RWPE2 (cell line): ENCODE data around the gene CA9.

Experiments used
- ATAC-seq: fragments of 200-7000 bp; cut with Tn5 transposase; 3 replicates; pipeline ENCODE4 v1.9.1; 2021; ENCODE audit warnings: low read depth
- DNase-seq: peaks from one replicate; pipeline ENCODE4 v3.0.0-alpha.2; 2020; ENCODE audit warnings: low spot score
- H3K27ac ChIP-seq: fragments of 450-650 bp; 2 replicates; pipeline ENCODE4 v1.5.1; 2017; ENCODE audit warnings: mild to moderate bottlenecking; ENCODE audit not compliant: poor library complexity, severe bottlenecking
- H3K27me3 ChIP-seq: fragments of 250-450 bp; sonication (Bioruptor Pico); 2 replicates; pipeline ENCODE4 v1.5.1; 2021; ENCODE audit warnings: mild to moderate bottlenecking, moderate library complexity; ENCODE audit not compliant: insufficient read depth, poor library complexity, severe bottlenecking
- H3K36me3 ChIP-seq: fragments of 250-450 bp; sonication (Bioruptor Pico); 2 replicates; pipeline ENCODE4 v1.5.1; 2020; ENCODE audit warnings: low read depth, mild to moderate bottlenecking, moderate library complexity
- H3K4me1 ChIP-seq: fragments of 250-450 bp; sonication (Bioruptor Pico); 2 replicates; pipeline ENCODE4 v1.5.1; 2021; ENCODE audit warnings: mild to moderate bottlenecking, moderate library complexity; ENCODE audit not compliant: insufficient read depth, poor library complexity, severe bottlenecking
- H3K4me3 ChIP-seq: fragments of 250-450 bp; sonication (Bioruptor Pico); 2 replicates; pipeline ENCODE4 v1.5.1; 2021; ENCODE audit warnings: mild to moderate bottlenecking, moderate library complexity; ENCODE audit not compliant: severe bottlenecking
- H3K9me3 ChIP-seq: fragments of 250-450 bp; sonication (Bioruptor Pico); 2 replicates; pipeline ENCODE4 v1.5.1; 2021; ENCODE audit warnings: mild to moderate bottlenecking, moderate library complexity; ENCODE audit not compliant: severe bottlenecking
- CTCF ChIP-seq: fragments of 450-650 bp; IDR thresholded peaks from one replicate; pipeline ENCODE4 v1.5.1; 2017; ENCODE audit warnings: mild to moderate bottlenecking, moderate library complexity; ENCODE audit not compliant: poor library complexity, severe bottlenecking

The CA9 gene

DNA sequence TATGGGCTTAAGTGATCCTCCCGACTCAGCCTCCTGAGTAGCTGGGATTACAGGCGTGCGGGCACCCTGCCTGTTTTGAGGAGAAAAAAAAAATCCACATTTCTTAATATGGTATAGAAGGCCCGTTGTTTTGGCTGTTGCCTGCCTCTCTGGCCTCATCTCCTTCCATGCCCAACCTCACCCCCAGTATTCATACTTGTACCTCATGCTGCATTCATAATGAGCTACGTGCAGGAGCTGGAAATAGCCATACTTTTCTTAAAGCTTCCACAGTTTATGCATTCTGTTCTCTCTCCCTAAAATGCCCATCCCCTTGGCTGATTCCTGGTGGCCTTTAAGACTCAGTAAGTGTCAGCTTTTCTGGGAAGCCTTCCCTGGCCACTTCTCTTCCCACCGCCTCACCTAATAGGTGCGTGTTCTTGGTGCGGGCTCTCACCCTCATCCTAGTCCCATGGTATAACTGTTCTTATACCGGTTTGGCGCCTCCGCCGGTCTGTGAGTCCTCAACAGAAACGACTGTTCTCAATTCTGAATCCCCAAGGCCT lies 18.1 kb downstream of the CA9 start:
- DNase-seq (no peak), ATAC-seq (no peak)
- Histone ChIP-seq H3K36me3 (peaks cover 30% of the 10 kb centered on the region), H3K4me3 (no peak overlapping the region), H3K27ac (peak overlapping the region; percentile 92), H3K4me1 (peaks cover 14% of the 10 kb centered on the region), H3K27me3 (no peaks in the 10 kb centered on the region), H3K9me3 (no peaks in the 10 kb centered on the region)
- TF ChIP-seq CTCF = no peak

DNA sequence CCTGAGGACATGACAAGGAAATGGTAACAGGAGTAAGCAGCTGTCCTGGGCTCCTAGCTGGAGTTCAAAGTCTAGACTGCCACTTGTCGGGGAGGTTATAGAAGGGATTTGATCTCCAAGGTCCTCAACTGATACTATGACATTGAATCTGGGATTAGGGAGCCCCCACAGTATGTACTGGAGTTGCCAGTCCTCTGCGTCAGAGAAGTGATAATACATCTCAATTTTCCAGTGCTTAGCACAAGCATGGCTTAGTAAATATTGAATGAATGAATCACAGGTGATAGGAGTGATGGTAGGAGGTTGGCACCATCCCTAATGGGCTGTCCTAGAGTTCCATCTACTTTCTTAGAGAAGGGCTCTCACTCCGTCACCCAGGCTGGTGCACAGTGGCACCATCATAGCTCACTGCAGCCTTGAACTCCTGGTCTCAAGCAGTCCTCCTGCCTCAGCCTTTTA lies 22.2 kb downstream of the CA9 start:
- Histone ChIP-seq H3K36me3 (peaks cover 54% of the 10 kb centered on the region), H3K27ac (no peak overlapping the region), H3K27me3 (no peaks in the 10 kb centered on the region), H3K4me3 (no peak overlapping the region), H3K9me3 (no peaks in the 10 kb centered on the region), H3K4me1 (peaks cover 3% of the 10 kb centered on the region)
- DNase-seq (no peak), ATAC-seq (no peak)
- TF ChIP-seq CTCF = no peak

DNA sequence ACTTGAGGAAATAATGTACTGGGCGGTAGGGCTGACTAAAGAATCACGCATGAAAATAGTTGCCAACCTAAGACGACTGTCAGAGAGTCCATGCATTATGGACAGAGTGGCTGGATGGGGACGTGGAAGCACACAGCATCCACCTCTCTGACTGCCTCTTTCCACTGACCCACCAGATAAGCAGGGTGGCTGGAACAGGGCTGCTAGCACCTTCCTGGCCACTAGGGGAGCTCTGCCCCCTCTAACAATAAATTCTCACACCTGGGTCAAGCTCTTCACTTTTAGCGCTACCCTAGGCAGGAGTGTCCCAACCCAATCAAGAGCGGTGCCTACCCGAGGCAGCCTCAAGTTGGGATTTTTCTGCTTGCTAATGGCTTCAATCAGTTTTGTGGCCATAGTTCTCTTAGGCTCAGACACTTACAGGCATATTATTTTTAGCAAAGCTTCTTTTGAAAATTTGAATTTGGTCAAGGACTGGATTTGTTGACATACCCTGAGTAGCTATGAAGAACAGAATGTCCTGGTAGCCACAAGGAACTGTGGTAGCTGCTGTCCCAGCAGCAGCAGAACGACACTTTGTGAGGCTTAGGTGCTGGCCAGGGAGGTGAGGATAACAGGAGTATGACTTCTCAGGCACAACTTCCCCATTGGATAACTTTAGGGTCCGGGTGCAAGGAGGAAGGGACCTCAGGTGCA lies 22.9 kb downstream of the CA9 start:
- H3K36me3 ChIP-seq = peaks cover 61% of the 10 kb centered on the region
- H3K27ac ChIP-seq = no peak overlapping the region
- no peaks in the 10 kb centered on the region for H3K9me3 ChIP-seq
- no peaks in the 10 kb centered on the region for H3K27me3 ChIP-seq
- H3K4me1 ChIP-seq = no peaks in the 10 kb centered on the region
- TF ChIP-seq CTCF = peak; percentile 93
- peak; percentile 83 for ATAC-seq
- no peak overlapping the region for H3K4me3 ChIP-seq
- no peak for DNase-seq

- Histone ChIP-seq H3K27ac (no peak overlapping the region), H3K4me1 (no peaks in the 10 kb centered on the region), H3K36me3 (peaks cover 69% of the 10 kb centered on the region)
Observed at GRCh38 chr9:35697486-35697885, 23.8 kb downstream of the CA9 start.

More at GRCh38 chr9:35697486-35697885, 23.8 kb downstream of the CA9 start:
- no peak for TF ChIP-seq CTCF
- H3K27me3 ChIP-seq = no peaks in the 10 kb centered on the region
- no peak for ATAC-seq
- DNase-seq = no peak
- H3K9me3 ChIP-seq = no peaks in the 10 kb centered on the region
- no peak overlapping the region for H3K4me3 ChIP-seq
